ELR (cell line): ENCODE data around the gene ATP10A.
A peak's percentile ranks its signal among the peaks of the same experiment; 100 is the strongest.

Experiments
- DNase-seq: peaks from one replicate; pipeline ENCODE4 v3.0.0-alpha.2; 2015; ENCODE audit warnings: low read depth

The ATP10A gene

DNA sequence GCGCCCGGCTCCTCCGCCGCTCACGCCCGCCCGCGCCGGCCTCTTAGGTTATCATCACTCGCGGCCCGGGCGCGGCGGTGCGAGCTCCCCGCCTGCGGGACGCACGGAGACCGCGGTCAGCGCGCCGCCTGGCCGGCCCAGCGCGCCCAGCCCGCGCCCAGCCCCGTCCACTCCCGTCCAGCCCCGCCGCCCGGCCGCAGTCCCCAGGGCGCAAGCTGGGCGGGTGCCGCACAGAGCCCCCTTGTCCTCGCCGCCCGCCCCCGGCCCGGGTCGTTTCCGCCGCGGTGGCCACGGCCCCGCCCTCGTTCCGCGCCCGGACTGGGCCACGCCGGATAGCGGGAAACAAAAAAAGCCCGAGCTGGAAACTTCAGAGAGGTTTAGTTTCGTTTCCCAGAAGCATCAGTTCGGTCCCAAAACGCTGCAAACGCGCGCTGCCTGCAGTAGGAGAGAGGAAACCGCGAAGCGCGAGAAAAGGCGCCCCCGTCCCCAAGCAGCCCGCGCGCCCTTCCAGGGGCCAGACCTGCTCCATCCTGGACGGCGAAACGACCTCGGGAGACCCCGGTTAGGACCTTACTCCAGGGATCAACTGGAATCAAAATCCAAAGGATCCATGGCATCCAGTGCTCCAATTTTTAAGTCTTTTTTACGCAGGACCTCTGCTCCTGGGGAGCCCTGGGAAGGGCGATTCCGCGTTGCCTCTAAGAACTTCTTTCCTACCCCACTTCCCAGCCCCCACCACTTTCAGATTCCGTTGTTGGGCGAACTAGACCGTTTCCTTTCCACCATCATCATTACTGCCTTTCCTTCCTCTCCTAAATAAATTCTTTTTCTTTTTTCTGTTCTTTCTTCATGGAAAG, at the start of gene ATP10A:
Gene ATP10A, minus strand, starts transcription at position 217 of the 857 bp plus-strand sequence. CDS start 231 bp downstream, outside the sequence.
- DNase-seq: peak; percentile 2

DNA sequence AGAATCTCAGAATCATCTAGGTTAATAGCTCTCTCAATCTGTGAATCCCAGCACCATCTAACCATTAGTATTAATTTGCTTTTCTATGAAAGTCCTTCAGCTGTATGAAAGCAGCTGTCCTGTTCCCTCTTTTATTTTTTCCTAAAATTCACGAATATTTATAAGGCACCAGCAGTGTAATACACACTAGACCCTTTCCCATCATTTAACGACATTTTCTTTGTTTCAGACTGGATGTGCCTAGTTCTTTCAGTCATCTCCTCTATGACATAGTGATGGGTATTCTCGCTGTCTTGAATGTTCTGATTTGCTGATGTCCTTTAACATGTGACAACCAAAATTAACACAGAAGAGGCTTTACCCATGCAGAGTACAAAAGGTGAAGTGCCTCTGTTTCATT, 48.9 kb upstream of the ATP10A start:
- no peak for DNase-seq

- no peak for DNase-seq
Measured at GRCh38 chr15:25910832-25911231, 47.7 kb upstream of the ATP10A start.

GRCh38 chr15:25909806-25910205, 46.7 kb upstream of the ATP10A start:
- no peak for DNase-seq

- DNase-seq: no peak
Measured at GRCh38 chr15:25909325-25909724, 46.2 kb upstream of the ATP10A start.

DNA sequence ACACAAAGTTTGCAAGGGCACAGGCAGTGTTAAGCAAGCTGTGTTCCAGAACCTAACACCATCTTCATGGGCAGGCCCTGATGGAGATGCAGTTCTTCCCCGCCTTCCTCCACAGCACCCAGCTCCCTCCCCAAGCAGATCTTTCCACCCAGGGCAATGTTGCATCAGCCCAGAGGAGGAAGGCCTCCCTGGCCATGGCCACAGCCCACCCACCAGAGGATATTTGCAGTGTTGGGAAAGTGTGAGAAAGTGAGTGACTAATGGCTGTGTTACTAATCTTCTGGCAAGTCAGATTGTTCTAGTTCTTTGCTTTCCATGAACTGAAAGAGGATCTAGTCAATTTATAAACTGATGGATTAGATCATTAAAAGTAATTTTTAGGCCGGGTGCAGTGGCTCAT, 42.0 kb upstream of the ATP10A start:
- DNase-seq: no peak

GRCh38 chr15:25903024-25903581, 40.0 kb upstream of the ATP10A start:
- no peak for DNase-seq

- DNase-seq: no peak
Measured at GRCh38 chr15:25901811-25902605, 38.9 kb upstream of the ATP10A start.

- DNase-seq: no peak
Measured at GRCh38 chr15:25900901-25901300, 37.8 kb upstream of the ATP10A start.

DNA sequence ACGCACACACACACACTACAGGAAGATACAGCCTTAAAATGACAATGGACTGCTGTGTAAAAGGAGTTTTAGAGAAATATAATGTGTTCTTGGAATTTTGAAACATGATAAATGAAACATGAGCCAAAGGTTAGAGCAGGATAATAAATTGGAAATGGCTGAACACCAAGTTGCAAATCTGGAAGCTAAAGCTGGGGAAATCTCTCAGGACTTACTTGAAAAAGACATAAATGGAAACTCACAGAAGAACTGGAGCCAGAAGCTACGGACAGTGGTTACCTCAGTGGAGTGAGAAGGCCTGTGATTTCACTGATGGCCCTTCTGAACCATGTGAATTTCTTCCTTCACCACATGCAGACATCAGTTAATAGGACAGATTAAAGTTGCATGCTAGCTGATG, 37.3 kb upstream of the ATP10A start:
- DNase-seq: no peak

DNA sequence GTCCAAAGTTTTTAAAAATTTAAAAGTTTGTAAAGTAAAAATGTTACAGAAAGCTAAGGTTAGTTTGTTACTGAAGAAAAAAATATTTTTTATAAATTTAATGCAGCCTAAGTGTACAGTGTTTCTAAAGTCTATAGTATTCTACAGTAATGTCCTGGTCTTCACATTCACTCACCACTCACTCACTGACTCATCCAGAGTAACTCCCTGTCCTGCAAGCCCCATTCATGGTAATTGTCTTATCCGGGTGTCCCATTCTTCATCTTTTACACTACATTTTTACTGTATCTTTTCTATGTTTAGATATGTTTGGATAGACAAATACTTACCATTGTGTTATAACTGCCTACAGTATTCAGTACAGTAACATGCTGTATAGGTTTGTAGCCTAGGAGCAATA, 36.7 kb upstream of the ATP10A start:
- DNase-seq: no peak

DNA sequence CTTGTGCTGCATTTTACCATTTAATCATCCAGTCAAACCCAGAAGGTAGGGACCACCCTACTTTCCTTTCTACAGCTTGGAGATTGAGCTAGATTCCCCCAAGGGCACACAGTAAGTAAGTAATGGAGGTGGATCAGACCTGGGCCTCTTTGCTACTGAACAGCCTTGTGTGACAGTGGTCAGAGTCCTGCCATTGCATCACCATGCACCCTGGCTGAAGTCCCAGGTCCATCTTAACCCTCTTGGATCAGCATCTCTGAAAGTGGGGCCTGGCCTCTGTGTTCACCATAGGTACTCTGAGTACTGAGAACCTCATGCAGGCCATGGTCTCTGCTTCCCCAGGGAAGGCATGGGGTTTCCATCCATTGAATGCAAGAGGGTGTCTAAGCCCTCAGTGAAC, 34.5 kb upstream of the ATP10A start:
- DNase-seq: no peak

DNA sequence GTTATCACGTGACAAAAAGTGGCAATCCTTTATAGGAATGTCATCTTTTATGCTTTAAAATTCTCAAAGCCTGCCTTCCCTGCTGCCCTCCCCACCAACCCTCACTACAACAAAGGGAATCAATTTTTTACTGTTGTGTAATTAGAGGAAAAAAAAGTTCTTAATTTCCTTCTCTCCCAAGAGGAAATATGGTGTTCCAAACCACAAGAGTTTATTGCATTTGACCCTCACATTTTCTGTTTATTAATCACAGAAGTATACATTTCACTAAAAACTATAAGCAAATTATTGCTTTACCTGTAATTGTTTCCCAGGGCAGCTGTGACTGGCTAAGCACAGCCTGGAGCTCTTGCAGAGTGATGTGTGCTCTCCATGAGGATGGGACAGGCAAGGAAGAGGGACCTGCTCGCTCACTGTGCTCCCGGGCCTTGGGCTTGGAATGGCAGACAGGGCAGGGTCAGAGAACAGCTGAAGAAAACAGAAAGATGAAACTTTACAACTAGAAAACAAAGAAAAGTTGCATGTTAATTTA, 31.3 kb upstream of the ATP10A start:
- no peak for DNase-seq

- no peak for DNase-seq
Measured at GRCh38 chr15:25893596-25893995, 30.5 kb upstream of the ATP10A start.

DNA sequence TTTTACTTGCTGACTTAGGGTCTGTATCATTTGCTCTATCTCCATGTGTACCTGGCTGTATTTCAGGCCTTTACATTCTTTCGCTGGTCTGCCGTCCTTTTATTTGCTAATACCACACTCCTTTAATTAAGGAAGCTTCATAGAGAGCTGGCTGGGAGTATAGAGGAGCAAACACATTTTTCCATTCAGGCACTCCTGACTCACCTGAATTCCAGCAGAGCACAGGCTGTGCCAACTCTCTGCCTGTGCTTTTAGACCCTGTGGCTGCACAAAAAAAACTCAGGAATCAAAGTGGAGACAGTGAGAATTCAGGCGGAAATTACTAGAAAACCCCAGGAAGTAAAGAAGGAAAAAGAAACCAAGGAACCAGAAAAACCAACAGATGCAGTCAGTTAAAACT, 29.0 kb upstream of the ATP10A start:
- no peak for DNase-seq

DNA sequence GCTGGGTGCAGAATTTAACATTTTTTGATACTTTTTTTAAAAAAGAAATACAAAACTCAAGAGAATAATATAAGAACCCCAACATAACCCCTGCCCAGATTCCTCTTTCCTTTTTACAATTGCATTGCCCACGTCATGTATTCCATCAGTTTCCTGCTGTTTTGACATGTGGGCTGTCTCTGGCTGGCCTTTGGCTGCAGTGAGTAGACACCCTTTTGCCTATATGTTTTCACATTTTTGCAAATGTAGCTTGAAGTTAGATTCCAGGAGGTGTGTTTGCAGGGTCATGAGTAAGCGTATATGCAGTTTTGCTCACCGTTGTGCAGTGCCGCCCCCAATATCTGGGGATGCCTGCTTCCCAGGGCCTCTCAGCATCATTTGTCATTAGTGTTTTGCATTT, 28.0 kb upstream of the ATP10A start:
- DNase-seq: no peak

DNA sequence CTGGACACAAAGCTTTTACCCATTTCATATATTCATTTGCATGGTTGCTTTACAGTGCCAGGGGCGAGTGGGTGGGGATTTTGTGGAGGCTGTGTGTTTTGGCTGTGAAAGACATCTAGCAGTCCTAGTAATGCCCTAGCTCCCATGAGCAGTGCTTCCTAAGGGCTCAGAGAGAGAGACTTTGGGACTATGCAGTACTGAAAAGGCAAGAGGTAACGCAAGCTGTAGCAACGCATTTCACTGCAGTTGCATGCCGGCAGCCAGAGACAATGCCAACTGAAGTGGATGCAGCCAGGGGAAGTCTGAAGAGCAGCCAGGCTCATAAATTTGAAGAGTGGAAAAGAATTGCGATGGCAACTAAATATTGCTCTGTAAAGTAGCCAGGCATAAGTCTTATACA, 27.4 kb upstream of the ATP10A start:
- DNase-seq: no peak

GRCh38 chr15:25887870-25888269, 24.7 kb upstream of the ATP10A start:
- DNase-seq: no peak

DNA sequence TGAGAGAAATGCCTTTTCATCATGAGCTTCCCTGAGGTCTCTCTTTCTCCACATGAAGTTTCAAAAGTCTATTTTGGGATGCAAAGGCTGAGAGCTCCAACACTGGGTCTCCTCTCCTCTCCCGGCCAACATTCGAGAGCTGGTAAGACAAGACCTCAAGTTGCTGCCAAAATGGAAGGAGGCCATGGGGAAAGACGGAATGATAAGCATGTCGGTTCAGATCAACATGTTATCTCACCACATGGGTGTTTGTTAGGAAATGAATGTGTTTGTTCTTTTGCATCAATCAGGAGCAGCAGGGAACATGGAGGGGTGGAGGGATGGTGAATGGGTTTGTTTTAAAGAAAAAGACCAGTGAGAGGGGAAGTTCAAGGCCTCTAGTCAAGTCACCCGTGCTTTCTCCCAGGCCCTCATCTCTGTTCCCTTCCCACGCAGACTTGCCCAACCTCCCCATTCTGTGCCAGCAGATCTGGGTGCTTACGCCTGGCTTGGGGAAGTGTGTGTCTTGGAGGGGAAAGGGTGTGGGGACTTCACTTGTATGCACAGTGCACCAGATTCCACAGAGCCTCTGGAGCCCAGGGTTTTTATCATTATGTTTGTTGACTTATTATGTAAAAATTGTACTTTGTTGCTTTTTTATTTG, 23.5 kb upstream of the ATP10A start:
- DNase-seq: no peak

DNA sequence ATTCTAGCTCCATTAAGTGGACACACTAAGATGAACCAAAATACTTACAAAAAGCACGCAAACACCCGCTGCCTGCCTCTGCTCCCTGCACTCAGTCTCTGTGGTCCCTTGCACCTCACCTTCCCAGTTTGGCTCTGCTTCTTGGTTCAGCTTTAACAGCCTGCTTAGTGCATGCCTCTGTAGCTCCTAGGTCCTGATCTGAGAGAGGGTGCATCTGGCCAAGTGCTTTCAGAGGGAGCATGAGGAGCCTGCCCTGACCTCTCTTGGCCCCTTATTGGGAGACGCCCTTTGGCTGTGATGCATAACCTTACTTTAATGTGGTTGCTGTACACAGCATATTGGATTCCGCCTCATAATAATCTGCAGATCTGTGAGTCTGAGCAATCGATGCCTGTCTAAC, 21.2 kb upstream of the ATP10A start:
- DNase-seq: no peak

DNA sequence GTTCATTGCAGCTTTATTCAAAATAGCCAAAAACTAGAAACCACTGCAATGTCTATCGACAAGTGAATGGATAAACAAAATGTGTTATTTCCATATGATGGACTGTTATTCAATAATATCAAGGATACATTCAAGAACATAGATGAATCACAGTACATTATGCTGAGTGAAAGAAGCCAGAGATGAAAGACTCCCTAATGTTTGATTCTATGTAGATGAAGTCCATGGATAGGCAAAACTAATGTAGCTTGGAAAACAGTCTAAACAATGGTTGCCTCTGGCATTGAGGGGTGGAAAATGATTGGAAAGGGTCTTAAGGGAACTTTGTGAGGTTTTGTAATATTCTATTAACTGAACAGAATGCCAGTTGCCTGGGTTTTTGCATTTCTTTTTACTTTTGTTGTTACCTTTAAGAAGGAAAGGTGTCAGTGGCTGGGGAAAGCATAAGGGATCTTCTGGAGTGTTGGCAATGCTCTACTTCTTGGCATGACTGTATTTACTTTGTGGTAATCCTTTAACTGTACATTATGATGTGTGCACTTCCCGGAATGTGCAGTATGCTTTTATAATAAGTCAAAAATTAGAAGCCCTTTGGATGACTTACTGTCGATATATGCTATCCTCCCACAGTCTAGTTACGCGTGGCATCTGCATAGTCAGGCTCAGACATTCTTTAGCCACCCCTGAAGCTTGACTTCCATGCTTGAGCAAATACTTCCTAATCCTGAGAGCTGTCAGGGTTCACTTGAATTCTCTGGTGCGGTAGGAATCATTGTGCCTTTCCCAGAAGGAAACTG, 20.5 kb upstream of the ATP10A start:
- peak; percentile 2 for DNase-seq
